ENCODE results near the gene BPIFB3. TPM values are rescaled to one million over a fixed set of nuclear protein-coding genes. Genes with fewer than 3 reads are reported as not detected.
"Not testable (repeated sequence)": the region's sequence is repeated elsewhere in the genome, so short reads cannot be mapped to it uniquely, and the experiment has no call there.

The BPIFB3 gene
- total RNA-seq, 1 experiment from 2014 or later: not detected

DNA sequence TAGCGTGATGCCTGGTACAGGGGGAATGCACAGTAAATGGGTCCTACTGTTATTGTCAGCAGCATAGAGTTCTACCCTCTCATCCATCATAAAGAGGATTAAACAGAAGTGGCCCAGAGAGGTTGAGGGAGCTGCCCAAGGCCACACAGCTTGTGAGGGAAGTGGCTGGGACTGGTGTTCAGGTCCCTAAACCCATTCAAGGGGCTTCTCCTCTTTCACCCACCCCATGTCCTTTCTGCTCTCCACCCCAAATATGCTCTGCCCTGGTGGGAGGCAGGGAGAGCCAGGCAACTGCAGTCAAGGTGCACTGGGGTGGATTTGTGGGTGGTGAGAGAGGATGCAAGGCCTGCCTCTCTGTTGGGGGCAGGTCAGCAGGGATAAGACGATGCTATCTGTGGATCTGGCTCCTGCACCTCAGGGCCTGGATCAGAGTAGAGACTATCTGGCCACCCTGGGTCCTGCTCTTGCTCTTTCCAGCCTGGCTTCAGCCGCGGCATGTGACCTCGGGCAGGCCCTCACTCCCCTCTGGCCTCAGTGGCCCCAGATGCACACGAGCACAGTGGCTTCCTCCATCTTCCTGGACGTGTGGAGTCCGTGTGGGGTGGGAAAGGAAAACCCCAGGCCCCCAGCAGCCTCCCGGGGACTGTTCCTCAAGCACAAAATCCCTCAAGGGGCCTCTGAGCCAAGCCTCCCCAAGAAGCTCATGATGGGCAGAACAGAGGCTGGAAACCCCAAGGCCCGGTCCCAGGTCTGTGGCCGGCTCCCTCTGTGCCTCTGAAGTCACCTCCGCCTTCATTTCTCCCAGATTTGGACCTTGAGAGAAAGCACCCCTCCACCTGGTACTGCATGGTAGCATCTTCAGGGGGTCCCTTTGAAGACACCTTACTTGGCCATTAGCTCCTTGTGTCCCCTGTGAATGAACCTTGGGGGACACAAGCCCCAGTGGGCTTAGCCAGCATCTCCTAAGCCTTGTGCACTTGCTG, 25.6 kb upstream of the BPIFB3 start:
- no peak for DNase-seq (ENCODE audit: low read depth)

GRCh38 chr20:33028875-33029274, 24.8 kb upstream of the BPIFB3 start:
- DNase-seq (ENCODE audit: low read depth): no peak

GRCh38 chr20:33030076-33030475, 23.6 kb upstream of the BPIFB3 start:
- DNase-seq (ENCODE audit: low read depth): no peak

- DNase-seq (ENCODE audit: low read depth): no peak
Measured at GRCh38 chr20:33030569-33030968, 23.1 kb upstream of the BPIFB3 start.

DNA sequence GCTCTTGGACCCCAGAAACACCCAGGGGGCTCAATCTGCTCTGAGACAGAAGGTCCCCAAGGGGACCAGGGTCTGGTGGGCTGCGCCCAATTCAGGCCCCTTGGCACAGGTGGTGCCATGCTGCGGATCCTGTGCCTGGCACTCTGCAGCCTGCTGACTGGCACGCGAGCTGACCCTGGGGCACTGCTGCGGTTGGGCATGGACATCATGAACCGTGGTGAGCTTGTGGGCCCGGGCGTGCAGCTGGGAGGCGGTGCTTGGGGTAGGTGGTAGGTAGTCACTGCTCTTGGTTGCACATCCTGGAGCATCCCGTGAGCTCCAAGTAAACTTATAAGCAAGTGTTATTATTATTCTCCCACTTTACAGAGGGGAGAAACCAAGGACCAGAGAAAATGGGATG, 22.2 kb upstream of the BPIFB3 start, which contains the start of gene BPIFB6:
Gene BPIFB6, plus strand, starts transcription at position 118 of the 400 bp plus-strand sequence. Its CDS starts 0 bp downstream, at position 118.
- DNase-seq (ENCODE audit: low read depth): no peak

- no peak for DNase-seq (ENCODE audit: low read depth)
Measured at GRCh38 chr20:33032555-33032954, 21.1 kb upstream of the BPIFB3 start.

DNA sequence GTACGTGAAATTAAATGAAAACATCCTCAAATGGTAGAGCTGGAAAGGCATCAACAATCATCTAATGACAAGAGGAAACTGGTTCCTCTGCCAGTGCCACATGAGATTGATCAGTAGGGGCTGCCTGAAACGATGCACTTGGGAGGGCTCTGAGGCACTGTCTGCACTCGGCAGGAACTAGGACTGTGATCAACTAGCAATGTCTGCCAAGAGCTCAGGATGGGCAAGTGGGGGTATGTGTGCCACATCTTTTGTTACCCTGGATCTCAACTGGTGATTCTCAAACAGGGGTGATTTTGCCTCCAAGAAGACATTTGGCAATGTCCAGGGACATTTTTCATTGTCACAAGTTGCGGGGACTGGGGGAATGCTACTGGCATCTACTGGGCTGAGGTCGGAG, 20.3 kb upstream of the BPIFB3 start:
- no peak for DNase-seq (ENCODE audit: low read depth)

DNA sequence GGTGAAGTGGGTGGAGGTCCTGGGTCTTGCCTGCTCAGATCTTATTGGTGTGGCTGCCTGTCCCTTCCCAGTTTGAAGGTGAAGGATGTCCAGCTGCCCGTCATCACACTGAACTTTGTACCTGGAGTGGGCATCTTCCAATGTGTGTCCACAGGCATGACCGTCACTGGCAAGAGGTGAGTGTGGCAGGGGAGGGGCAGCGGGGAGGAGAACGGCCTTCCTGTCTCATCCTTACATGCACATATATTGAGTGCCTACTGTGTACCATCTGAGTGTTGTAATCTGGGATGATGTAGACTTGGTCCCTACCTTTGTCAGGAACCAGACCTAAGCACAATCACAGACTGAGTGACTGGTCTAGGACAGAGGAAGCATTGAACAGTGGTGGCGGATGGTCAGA, 19.6 kb upstream of the BPIFB3 start:
- DNase-seq (ENCODE audit: low read depth): no peak

DNA sequence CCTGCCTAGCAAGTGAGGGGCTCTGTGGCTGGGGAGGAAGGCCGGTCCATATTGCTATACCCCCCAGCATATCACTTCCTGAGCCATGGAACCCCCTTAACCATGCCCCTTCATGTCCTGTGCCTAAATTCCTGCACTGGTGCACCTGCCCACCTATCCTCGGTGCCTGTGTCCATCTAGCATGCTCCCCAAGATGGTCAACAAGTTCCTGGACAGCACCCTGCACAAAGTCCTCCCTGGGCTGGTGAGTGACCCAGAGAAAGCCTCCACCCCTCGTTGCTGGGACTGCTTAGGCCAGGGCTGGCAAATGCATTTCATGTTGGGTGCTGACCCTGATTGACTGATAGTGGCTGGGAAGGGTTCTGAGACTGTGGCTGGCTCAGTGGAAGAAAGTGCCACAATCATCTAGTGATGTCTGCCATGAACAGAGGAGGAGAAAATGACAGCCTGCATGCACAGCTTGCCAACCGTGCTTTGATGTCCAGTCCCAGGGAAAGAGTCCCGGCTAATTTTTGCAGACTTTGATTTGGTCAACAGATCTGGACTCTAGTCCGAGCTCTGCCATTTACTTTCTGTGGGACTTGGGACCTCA, 18.7 kb upstream of the BPIFB3 start:
- no peak for DNase-seq (ENCODE audit: low read depth)

GRCh38 chr20:33037456-33037855, 16.2 kb upstream of the BPIFB3 start:
- DNase-seq (ENCODE audit: low read depth): no peak

DNA sequence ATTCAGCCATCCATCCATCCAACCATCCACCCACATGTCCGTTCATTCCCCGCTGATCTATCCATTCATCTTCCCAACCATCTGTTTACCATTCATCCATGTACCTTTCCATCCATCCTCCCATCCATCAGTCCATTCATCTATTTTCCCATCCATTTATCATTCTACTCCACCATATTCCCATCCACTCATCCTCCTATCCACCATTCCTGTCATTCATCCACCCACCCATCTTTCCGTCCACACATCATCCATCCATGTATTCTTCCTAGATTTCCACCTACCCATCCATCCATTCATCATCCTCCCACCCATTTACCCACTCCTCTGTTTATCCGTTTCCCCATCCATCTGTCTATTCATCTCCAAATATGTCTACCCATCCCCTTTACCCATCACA, 15.5 kb upstream of the BPIFB3 start:
- DNase-seq (ENCODE audit: low read depth): no peak

DNA sequence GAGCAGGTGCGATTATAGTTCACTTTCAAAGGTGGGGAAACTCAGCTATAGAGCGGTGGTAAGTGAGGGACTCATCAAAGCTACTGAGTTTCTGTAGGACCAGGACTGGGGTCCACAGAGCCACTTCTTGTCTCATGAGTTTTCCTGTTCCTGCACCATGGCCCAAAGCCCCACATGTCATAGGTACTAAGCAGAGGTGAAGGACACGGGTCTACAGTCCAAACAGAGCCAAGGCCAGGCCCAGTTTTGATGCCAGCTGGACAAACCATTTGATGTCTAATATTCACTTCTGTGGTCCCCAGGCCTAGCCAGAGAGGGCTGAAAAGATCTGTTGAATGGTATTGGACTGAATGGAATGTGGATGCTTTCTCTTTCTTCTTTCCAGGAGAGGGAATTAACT, 11.3 kb upstream of the BPIFB3 start:
- no peak for DNase-seq (ENCODE audit: low read depth)

GRCh38 chr20:33042983-33043730, 10.5 kb upstream of the BPIFB3 start:
- no peak for DNase-seq (ENCODE audit: low read depth)

DNA sequence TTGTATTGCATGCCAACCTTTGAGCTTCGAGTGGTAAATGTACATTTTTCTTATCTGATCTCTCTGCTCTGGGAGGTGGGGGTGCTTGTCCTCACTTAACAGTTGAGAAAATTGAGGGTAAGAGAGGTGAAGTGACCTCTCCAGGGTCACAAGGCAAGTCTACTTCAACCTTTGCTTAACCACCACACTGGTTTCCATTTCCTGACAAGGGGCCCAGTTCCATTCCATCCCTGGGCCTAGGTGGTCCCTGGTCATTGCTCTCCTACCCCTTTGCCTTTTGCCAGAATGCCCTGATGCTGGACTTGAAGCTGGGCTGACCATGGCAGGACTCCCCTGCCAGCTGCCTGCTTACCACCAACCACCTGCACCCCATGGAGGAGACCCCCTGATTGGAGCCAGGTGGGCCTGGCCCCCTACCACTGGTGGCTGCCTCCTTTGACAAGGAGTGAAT, 9.9 kb upstream of the BPIFB3 start:
- no peak for DNase-seq (ENCODE audit: low read depth)

DNA sequence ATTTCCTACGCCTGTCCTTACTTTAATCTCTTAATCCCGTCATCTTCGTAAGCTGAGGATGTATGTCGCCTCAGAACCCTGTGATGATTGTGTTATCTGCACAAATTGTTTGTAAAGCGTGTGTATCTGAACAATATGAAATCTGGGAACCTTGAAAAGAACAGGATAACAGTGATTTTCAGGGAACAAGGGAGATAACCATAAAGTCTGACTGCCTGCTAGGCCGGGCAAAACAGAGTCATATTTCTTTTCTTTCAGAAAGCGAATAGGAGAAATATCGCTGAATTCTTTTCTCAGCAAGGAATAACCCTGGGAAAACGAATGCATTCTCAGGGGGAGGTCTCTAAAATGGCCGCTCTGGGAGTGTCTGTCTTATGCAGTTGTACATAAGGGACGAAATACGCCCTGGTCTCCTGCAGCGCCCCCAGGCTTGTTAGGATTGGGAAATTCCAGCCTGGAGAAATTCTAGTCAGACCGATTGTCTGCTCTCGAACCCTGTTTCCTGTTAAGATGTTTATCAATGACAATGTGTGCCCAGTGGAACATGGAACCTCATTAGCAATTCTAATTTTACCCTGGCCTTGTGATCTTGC, 8.5 kb upstream of the BPIFB3 start:
- not testable (repeated sequence) for DNase-seq (ENCODE audit: low read depth)

DNA sequence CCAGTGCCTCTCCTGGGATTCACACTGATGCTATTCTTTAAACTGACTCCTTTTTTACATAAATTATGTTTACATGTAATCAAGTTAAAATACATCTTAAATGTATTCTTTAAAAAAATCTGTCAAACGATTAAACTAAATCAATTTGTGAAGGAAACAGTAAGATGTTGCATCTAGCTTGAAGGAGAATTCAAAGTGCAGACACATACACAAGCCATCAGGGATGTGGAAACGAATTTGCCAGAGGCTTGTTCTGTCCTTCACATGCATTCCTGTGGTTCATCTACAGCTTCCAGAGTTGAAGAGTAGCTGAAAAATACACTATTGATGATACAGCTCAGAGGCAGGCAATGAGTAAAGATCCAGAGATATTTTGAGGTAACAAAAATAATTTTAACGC, 7.3 kb upstream of the BPIFB3 start:
- DNase-seq (ENCODE audit: low read depth): no peak

GRCh38 chr20:33051333-33051732, 2.4 kb upstream of the BPIFB3 start:
- DNase-seq (ENCODE audit: low read depth): no peak

DNA sequence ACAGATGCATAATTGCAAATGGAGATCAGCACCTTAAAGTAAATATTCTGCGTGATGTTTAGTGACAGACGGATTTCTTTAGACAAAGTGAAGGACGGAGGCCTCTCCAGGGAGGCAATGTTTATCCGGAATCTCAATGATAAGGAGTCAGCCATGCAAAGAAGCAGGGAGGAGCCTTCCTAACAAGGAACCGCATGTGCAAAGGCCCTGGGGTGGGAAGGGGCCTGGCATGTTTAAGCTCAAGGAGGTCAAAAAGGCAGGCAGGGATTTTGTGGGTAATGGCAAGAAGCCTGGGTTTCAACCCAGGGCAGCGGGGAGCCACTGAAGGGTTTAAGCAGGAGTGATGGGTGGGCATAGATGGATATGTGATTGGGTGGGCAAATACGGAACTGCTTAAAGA, 678 bp downstream of the BPIFB3 start:
- no peak for DNase-seq (ENCODE audit: low read depth)

GRCh38 chr20:33054791-33055190, 1.1 kb downstream of the BPIFB3 start:
- DNase-seq (ENCODE audit: low read depth): no peak

DNA sequence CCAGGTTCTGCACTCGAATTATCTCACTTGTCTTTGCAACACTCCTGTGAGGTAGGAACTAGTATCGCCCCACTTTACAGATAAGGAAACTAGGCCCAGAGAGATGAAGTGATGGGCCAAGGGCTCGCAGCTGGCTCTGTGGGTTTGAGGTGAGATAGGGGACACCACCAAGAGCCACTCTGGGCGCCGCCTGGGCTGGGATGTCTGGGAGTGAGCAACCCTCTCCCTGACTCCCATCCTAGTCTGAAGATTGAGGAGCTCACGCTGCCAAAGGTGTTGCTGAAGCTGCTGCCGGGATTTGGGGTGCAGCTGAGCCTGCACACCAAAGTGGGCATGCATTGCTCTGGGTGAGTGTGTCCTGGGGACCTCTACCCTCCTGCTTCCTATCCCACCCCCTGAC, 5.4 kb downstream of the BPIFB3 start:
- DNase-seq (ENCODE audit: low read depth): no peak

- no peak for DNase-seq (ENCODE audit: low read depth)
Measured at GRCh38 chr20:33059741-33060390, 6.2 kb downstream of the BPIFB3 start.

Measured in HT1080 (cell line).